NB4 (cell line): Measurements from ENCODE around the gene C10orf88.

Source experiments
- POLR2A ChIP-seq: IDR thresholded peaks from 2 replicates; pipeline ENCODE4 v1.6.1; 2011; ENCODE audit warnings: mild to moderate bottlenecking; ENCODE audit not compliant: insufficient read length; ENCODE audit errors: extremely low read depth
- TF ChIP-seq, protein P1 (sequence below): IDR thresholded peaks from one replicate; pipeline ENCODE4 v1.5.1; 2012; ENCODE audit warnings: low read depth, low read length

DNA sequence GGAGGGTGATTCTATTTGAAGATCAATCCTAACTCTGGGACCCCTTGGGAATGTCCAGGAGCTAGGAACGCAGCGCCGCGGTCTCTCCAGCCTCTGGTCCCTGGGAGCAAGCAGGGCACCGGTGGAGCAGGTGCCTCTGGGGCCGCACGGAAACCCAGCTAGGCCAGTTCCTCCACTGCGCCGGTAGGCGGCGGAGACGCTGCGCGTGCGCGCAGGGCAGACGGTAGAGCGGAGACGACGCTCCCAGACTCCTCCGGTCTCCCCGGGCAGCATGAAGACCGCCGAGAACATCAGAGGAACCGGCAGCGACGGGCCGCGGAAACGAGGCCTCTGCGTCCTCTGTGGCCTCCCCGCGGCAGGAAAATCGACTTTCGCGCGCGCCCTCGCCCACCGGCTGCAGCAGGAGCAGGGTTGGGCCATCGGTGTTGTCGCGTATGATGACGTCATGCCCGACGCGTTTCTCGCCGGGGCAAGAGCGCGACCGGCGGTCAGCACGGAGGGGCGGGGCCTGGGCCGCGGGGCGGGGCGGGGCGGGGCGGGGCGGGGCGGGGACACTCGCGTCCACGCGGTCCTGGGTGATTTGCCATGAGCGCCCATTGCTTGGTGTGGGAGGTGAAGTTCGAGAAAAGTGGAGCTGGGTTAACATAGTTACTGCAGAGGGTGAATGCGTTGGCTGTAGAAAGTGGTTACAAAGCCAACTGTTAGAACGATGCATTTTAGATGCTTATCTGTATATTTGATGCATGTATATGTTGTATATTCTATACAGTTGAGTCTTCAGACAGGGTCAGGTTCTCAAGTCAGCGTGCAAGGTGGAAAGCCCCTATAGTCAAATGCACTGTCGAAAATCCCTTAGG lies 26.4 kb upstream of the C10orf88 start, which contains the start of gene PSTK:
- TF ChIP-seq, protein P1, sequence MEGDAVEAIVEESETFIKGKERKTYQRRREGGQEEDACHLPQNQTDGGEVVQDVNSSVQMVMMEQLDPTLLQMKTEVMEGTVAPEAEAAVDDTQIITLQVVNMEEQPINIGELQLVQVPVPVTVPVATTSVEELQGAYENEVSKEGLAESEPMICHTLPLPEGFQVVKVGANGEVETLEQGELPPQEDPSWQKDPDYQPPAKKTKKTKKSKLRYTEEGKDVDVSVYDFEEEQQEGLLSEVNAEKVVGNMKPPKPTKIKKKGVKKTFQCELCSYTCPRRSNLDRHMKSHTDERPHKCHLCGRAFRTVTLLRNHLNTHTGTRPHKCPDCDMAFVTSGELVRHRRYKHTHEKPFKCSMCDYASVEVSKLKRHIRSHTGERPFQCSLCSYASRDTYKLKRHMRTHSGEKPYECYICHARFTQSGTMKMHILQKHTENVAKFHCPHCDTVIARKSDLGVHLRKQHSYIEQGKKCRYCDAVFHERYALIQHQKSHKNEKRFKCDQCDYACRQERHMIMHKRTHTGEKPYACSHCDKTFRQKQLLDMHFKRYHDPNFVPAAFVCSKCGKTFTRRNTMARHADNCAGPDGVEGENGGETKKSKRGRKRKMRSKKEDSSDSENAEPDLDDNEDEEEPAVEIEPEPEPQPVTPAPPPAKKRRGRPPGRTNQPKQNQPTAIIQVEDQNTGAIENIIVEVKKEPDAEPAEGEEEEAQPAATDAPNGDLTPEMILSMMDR: peak; percentile 83
- TF ChIP-seq POLR2A: peak; percentile 83
